Measurements from ENCODE around the gene SOAT1.

- no peak for TF ChIP-seq CTCF (conservative IDR thresholded peaks at IDR 0.05; ENCODE audit: low read length)
- no peak for TF ChIP-seq EZH2phosphoT487 (IDR thresholded peaks at IDR 0.05; ENCODE audit: borderline replicate concordance)
Measured at GRCh38 chr1:179263121-179263520, 30.5 kb upstream of the SOAT1 start.

Data from Loucy (cell line).